GM12878 (cell line): ENCODE data around the gene METAP1D. TPM values are rescaled to one million over a fixed set of nuclear protein-coding genes. Genes with fewer than 3 reads are reported as not detected.

Source experiments
- ATAC-seq: fragments of 200-7000 bp; cut with Tn5 transposase; 3 replicates; pipeline ENCODE4 v1.9.1; 2020; ENCODE audit warnings: mild to moderate bottlenecking, moderate library complexity
- BruUV-seq: library from RNA; stranded (reverse); fragments of 400-500 nt; replicated peaks from 2 replicates; lab custom pipeline; 2021; lab: Mats Ljungman, UMichigan
- CTCF ChIA-PET: fragments of 300-600 bp; sonication (Branson Sonifier 250); formaldehyde crosslinking; extraction: SDS; loops from one replicate; lab custom pipeline; 2021; ENCODE audit warnings: inconsistent platforms; lab: Yijun Ruan, JAX
- POLR2A ChIA-PET: fragments of 350-600 bp; formaldehyde crosslinking; extraction: SDS; loops from one replicate; lab custom pipeline; 2021; ENCODE audit warnings: inconsistent platforms; lab: Charles Lee
- RAD21 ChIA-PET: fragments of 300-600 bp; sonication (Branson Sonifier 250); formaldehyde crosslinking; loops from one replicate; lab custom pipeline; 2023; ENCODE audit warnings: antibody characterized with exemption; ENCODE audit not compliant: unreplicated experiment; lab: Charles Lee
- SMC1A ChIA-PET: fragments of 300-600 bp; sonication (Branson Sonifier 250); formaldehyde crosslinking; loops from one replicate; lab custom pipeline; 2023; ENCODE audit not compliant: unreplicated experiment, uncharacterized antibody; lab: Charles Lee
- DNase-seq: peaks from one replicate; pipeline ENCODE4 v3.0.0-alpha.2; 2011; ENCODE audit warnings: low read depth, low spot score
- FAIRE-seq: peaks from 3 replicates; lab custom pipeline; 2011; peaks lifted over from hg19 to GRCh38; lab: Jason Lieb, UNC
- H2AFZ ChIP-seq: 2 replicates; pipeline ENCODE4 v1.6.0; 2011; ENCODE audit warnings: low read depth, low read length, control low read depth; ENCODE audit not compliant: control insufficient read depth
- H3K27ac ChIP-seq: 2 replicates; pipeline ENCODE4 v1.5.1; 2011; ENCODE audit warnings: control low read depth; ENCODE audit not compliant: control insufficient read depth, insufficient read depth
- H3K27me3 ChIP-seq, 2 experiments: replicated peaks in 1 of 2; 2 replicates each; pipeline versions ENCODE4 v1.6.0 to v1.6.1; 2011; ENCODE audit warnings: low read length in 1 of 2; ENCODE audit not compliant: control insufficient read depth in 2 of 2, insufficient read depth in 2 of 2
- H3K36me3 ChIP-seq, 2 experiments: 2 replicates each; pipeline ENCODE4 v1.5.1; 2011; ENCODE audit warnings: low read length in 1 of 2; ENCODE audit not compliant: control insufficient read depth in 2 of 2, insufficient read depth in 2 of 2
- H3K4me1 ChIP-seq: 2 replicates; pipeline ENCODE4 v1.6.1; 2011; ENCODE audit warnings: mild to moderate bottlenecking, low read length, moderate library complexity, mixed read lengths; ENCODE audit not compliant: control insufficient read depth, insufficient read depth
- H3K4me2 ChIP-seq: 2 replicates; pipeline ENCODE4 v1.6.0; 2011; ENCODE audit warnings: control low read depth; ENCODE audit not compliant: control insufficient read depth, insufficient read depth
- H3K4me3 ChIP-seq: fragments of 200-600 bp; sonication (generic); 2 replicates; pipeline ENCODE4 v1.5.1; 2016
- H3K79me2 ChIP-seq: 2 replicates; pipeline ENCODE4 v1.6.0; 2011; ENCODE audit warnings: low read length; ENCODE audit not compliant: control insufficient read depth, insufficient read depth
- H3K9ac ChIP-seq: 2 replicates; pipeline ENCODE4 v1.8.0; 2011; ENCODE audit warnings: low read length, control low read depth, mixed read lengths; ENCODE audit not compliant: control insufficient read depth, insufficient read depth
- H3K9me3 ChIP-seq: replicated peaks from 3 replicates; pipeline ENCODE4 v1.5.1; 2011; ENCODE audit warnings: mild to moderate bottlenecking, low read length; ENCODE audit not compliant: control insufficient read depth, insufficient read depth
- H4K20me1 ChIP-seq: 2 replicates; pipeline ENCODE4 v1.6.0; 2011; ENCODE audit not compliant: control insufficient read depth, insufficient read depth
- HDAC2 ChIP-seq: fragments of 200-600 bp; sonication (generic); IDR thresholded peaks from 2 replicates; pipeline ENCODE4 v1.6.1; 2017
- HDGF ChIP-seq: fragments of 450-650 bp; IDR thresholded peaks from 2 replicates; pipeline ENCODE4 v1.6.1; 2016; ENCODE audit warnings: antibody characterized with exemption
- MTA3 ChIP-seq: IDR thresholded peaks from 2 replicates; pipeline ENCODE4 v1.6.1; 2012; ENCODE audit warnings: low read length, inconsistent platforms, borderline replicate concordance
- NFIC ChIP-seq: IDR thresholded peaks from 2 replicates; pipeline ENCODE4 v1.6.1; 2012; ENCODE audit warnings: low read depth, mild to moderate bottlenecking, inconsistent platforms, low read length, moderate library complexity
- NFYB ChIP-seq: IDR thresholded peaks from 2 replicates; pipeline ENCODE4 v1.6.1; 2011; ENCODE audit warnings: low read depth, mild to moderate bottlenecking, low read length, improper control_type of control experiment, moderate library complexity; ENCODE audit not compliant: insufficient read depth
- POLR2AphosphoS2 ChIP-seq: IDR thresholded peaks from 2 replicates; pipeline ENCODE4 v1.6.1; 2011; ENCODE audit warnings: low read depth, mild to moderate bottlenecking, low read length, improper control_type of control experiment, moderate library complexity
- WGBS: methylation state at CpG from one replicate; pipeline ENCODE4 v1.1.6; 2016; ENCODE audit warnings: low lambda C conversion rate; ENCODE audit not compliant: insufficient replicate concordance, insufficient coverage; ENCODE audit errors: missing lambda C conversion rate; 5-methylcytosine and 5-hydroxymethylcytosine counted together
- in situ Hi-C: fragments of 300-500 bp; cut with MboI; formaldehyde crosslinking; loops from 9 replicates; pipeline ENCODE4 v1.14.3; 2018; ENCODE audit warnings: mixed read lengths
- intact Hi-C: fragments of 100-400 bp; cut with micrococcal nuclease; formaldehyde crosslinking; loops from one replicate; pipeline ENCODE4 v1.14.2; 2022; ENCODE audit not compliant: unreplicated experiment
- polyA plus RNA-seq, 11 experiments: library from polyadenylated mRNA; depleted of rRNA in 4 of 11; unstranded in 6 of 11; stranded (reverse) in 5 of 11; fragments of >200 nt; fragmentation: Nextera tagmentation in 4 of 11; fragmentation: Illumina TruSeq in 1 of 11; extraction: Ambion mirVana in 4 of 11; extraction: Trizol in 1 of 11; gene quantifications; 1 replicate in 1 of 11; 2 replicates in 10 of 11; pipeline versions ENCODE4 v1.2.1 to v1.2.3, GENCODE V29; 2011 to 2016; ENCODE audit warnings: inconsistent platforms in 2 of 11, missing spikeins in 2 of 11, low read depth in 1 of 11
- total RNA-seq, 4 experiments: library from RNA; depleted of rRNA in 3 of 4; stranded (reverse); fragments of >200 nt in 3 of 4; fragmentation: Illumina TruSeq in 1 of 4; extraction: Trizol in 1 of 4; gene quantifications; 2 replicates each; pipeline versions ENCODE4 v1.2.1 to v1.2.3, GENCODE V29; 2013 to 2021
- TF ChIP-seq, protein P1 (sequence below): IDR thresholded peaks from 2 replicates; pipeline ENCODE4 v1.6.1; 2012; ENCODE audit warnings: improper control_type of control experiment, low read depth, low read length; ENCODE audit not compliant: insufficient replicate concordance
- TF ChIP-seq, protein P2 (sequence below): IDR thresholded peaks from 2 replicates; pipeline ENCODE4 v1.6.1; 2011; ENCODE audit warnings: low read depth, low read length, improper control_type of control experiment, borderline replicate concordance
- TF ChIP-seq, protein P3 (sequence below): fragments of 450-650 bp; IDR thresholded peaks from 2 replicates; pipeline ENCODE4 v1.6.1; 2014; ENCODE audit warnings: mild to moderate bottlenecking
- TF ChIP-seq, protein P4 (sequence below): fragments of 450-650 bp; formaldehyde crosslinking; IDR thresholded peaks from 2 replicates; pipeline ENCODE4 v1.5.0; 2022; ENCODE audit warnings: mild to moderate bottlenecking, missing genetic modification characterization

METAP1D gene
- total and polyA plus RNA-seq, 10 of the 15 experiments (the other 5 are each of a cell fraction or from before 2014, with no cell fraction given), result 4.5 to 12.1 (median 7.8) TPM

DNA sequence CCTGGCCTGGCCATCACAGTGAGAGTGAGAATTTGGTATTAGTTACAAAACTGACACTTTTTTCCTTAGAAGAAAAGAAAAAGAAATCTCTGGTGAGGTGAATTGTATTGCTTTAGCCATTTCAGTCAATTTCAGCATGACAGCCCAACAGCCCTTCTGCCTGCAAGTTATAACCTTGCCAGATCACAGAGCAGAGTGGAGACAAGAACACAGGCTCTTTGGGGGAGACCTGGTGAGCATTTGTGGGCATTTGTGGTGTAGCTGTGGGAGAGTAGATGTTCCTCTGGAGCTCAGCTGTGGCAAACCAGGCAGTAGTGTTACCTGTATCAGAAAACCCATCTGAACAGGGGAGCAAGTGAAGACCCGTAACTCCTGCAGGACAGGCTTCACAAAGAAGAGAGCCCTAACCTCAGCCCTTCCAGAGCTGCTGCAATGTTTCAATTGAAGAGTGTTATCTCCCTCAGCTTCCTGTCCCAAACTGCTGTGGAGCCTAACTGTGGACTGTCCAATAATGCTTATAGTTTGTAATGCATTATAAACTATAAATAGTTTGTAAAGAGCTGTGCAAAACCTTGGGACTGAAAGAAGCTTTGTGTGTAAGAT, 62.8 kb downstream of the METAP1D start:
- Histone ChIP-seq H3K36me3 (0 out of 4 replicates have a peak, but pooled peaks cover 0 to 3% of the 10 kb centered on the region in 2 experiments), H2AFZ (no peak overlapping the region), H3K4me2 (no peak overlapping the region), H3K27me3 (no peaks in the 10 kb centered on the region), H3K9ac (no peak overlapping the region), H3K79me2 (no peaks in the 10 kb centered on the region), H4K20me1 (no peaks in the 10 kb centered on the region), H3K9me3 (no peaks in the 10 kb centered on the region), H3K4me1 (no peaks in the 10 kb centered on the region), H3K27ac (no peak overlapping the region), H3K4me3 (no peak overlapping the region)
- FAIRE-seq, result no peak
- in situ Hi-C loops, result no loop called here
- DNase-seq, result no peak
- ChIA-PET CTCF (interaction anchor here (0.6 to 0.8 kb wide), 2 partner anchors 9 to 14 kb away, joined by 3 to 4 read pairs; no protein-coding TSS in a partner anchor), RAD21 (no interaction called here), SMC1A (interaction anchor here (0.7 to 1.0 kb wide), 2 partner anchors 20 to 50 kb away, joined by 3 read pairs; no protein-coding TSS in a partner anchor), POLR2A (no interaction called here)
- intact Hi-C loops, result no loop called here
- no peak for ATAC-seq
- BruUV-seq, result no TSS peak
- 100% methylated on average over 1 of the region's 1 CpG for WGBS
- TF ChIP-seq HDAC2, result no peak
- TF ChIP-seq, protein P1, sequence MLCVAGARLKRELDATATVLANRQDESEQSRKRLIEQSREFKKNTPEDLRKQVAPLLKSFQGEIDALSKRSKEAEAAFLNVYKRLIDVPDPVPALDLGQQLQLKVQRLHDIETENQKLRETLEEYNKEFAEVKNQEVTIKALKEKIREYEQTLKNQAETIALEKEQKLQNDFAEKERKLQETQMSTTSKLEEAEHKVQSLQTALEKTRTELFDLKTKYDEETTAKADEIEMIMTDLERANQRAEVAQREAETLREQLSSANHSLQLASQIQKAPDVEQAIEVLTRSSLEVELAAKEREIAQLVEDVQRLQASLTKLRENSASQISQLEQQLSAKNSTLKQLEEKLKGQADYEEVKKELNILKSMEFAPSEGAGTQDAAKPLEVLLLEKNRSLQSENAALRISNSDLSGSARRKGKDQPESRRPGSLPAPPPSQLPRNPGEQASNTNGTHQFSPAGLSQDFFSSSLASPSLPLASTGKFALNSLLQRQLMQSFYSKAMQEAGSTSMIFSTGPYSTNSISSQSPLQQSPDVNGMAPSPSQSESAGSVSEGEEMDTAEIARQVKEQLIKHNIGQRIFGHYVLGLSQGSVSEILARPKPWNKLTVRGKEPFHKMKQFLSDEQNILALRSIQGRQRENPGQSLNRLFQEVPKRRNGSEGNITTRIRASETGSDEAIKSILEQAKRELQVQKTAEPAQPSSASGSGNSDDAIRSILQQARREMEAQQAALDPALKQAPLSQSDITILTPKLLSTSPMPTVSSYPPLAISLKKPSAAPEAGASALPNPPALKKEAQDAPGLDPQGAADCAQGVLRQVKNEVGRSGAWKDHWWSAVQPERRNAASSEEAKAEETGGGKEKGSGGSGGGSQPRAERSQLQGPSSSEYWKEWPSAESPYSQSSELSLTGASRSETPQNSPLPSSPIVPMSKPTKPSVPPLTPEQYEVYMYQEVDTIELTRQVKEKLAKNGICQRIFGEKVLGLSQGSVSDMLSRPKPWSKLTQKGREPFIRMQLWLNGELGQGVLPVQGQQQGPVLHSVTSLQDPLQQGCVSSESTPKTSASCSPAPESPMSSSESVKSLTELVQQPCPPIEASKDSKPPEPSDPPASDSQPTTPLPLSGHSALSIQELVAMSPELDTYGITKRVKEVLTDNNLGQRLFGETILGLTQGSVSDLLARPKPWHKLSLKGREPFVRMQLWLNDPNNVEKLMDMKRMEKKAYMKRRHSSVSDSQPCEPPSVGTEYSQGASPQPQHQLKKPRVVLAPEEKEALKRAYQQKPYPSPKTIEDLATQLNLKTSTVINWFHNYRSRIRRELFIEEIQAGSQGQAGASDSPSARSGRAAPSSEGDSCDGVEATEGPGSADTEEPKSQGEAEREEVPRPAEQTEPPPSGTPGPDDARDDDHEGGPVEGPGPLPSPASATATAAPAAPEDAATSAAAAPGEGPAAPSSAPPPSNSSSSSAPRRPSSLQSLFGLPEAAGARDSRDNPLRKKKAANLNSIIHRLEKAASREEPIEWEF, result no peak
- TF ChIP-seq, protein P2, sequence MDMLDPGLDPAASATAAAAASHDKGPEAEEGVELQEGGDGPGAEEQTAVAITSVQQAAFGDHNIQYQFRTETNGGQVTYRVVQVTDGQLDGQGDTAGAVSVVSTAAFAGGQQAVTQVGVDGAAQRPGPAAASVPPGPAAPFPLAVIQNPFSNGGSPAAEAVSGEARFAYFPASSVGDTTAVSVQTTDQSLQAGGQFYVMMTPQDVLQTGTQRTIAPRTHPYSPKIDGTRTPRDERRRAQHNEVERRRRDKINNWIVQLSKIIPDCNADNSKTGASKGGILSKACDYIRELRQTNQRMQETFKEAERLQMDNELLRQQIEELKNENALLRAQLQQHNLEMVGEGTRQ, result no peak
- no peak for TF ChIP-seq NFYB
- TF ChIP-seq NFIC, result no peak
- TF ChIP-seq POLR2AphosphoS2, result no peak
- TF ChIP-seq, protein P3, sequence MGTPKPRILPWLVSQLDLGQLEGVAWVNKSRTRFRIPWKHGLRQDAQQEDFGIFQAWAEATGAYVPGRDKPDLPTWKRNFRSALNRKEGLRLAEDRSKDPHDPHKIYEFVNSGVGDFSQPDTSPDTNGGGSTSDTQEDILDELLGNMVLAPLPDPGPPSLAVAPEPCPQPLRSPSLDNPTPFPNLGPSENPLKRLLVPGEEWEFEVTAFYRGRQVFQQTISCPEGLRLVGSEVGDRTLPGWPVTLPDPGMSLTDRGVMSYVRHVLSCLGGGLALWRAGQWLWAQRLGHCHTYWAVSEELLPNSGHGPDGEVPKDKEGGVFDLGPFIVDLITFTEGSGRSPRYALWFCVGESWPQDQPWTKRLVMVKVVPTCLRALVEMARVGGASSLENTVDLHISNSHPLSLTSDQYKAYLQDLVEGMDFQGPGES, result no peak
- TF ChIP-seq, protein P4, sequence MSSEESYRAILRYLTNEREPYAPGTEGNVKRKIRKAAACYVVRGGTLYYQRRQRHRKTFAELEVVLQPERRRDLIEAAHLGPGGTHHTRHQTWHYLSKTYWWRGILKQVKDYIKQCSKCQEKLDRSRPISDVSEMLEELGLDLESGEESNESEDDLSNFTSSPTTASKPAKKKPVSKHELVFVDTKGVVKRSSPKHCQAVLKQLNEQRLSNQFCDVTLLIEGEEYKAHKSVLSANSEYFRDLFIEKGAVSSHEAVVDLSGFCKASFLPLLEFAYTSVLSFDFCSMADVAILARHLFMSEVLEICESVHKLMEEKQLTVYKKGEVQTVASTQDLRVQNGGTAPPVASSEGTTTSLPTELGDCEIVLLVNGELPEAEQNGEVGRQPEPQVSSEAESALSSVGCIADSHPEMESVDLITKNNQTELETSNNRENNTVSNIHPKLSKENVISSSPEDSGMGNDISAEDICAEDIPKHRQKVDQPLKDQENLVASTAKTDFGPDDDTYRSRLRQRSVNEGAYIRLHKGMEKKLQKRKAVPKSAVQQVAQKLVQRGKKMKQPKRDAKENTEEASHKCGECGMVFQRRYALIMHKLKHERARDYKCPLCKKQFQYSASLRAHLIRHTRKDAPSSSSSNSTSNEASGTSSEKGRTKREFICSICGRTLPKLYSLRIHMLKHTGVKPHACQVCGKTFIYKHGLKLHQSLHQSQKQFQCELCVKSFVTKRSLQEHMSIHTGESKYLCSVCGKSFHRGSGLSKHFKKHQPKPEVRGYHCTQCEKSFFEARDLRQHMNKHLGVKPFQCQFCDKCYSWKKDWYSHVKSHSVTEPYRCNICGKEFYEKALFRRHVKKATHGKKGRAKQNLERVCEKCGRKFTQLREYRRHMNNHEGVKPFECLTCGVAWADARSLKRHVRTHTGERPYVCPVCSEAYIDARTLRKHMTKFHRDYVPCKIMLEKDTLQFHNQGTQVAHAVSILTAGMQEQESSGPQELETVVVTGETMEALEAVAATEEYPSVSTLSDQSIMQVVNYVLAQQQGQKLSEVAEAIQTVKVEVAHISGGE, result no peak
- no peak for TF ChIP-seq MTA3
- no peak for TF ChIP-seq HDGF
